Gastroesophageal sphincter (tissue), 4 donors: ENCODE measurements around the gene TMEM87A. TPM values are rescaled to one million over a fixed set of nuclear protein-coding genes. Genes with fewer than 3 reads are reported as not detected.
"Not testable (repeated sequence)": the region's sequence is repeated elsewhere in the genome, so short reads cannot be mapped to it uniquely, and the experiment has no call there.

ENCODE experiments used
- ATAC-seq: fragments of 150-250 bp; one replicate; pipeline ENCODE4 v1.9.1; 2016; ENCODE audit warnings: mild to moderate bottlenecking, moderate library complexity
- H3K27ac ChIP-seq, 4 donors: fragments of 200-600 bp; sonication (generic) in 3 of 4; 1 replicate in 3 of 4; 2 replicates in 1 of 4; pipeline ENCODE4 v1.5.1; 2016 to 2019
- H3K27me3 ChIP-seq: fragments of 200-600 bp; sonication (generic); one replicate; pipeline ENCODE4 v1.5.1; 2019
- H3K36me3 ChIP-seq, 2 donors: fragments of 200-600 bp; sonication (generic); one replicate each; pipeline ENCODE4 v1.5.1; 2019; ENCODE audit warnings: control low read depth in 1 of 2
- H3K4me1 ChIP-seq, 3 donors: fragments of 200-600 bp; sonication (generic); 1 replicate in 2 of 3; 2 replicates in 1 of 3; pipeline ENCODE4 v1.5.1; 2016 to 2019; ENCODE audit warnings: control low read depth in 2 of 3
- H3K4me3 ChIP-seq, 2 donors: fragments of 200-600 bp; sonication (generic); one replicate each; pipeline ENCODE4 v1.5.1; 2019; ENCODE audit warnings: mild to moderate bottlenecking in 1 of 2, moderate library complexity in 1 of 2
- H3K9me3 ChIP-seq, 3 donors: fragments of 200-600 bp; sonication (generic); one replicate each; pipeline ENCODE4 v1.5.1; 2017 to 2019; ENCODE audit warnings: control low read depth in 2 of 3
- CTCF ChIP-seq, 4 experiments: fragments of 200-600 bp in 2 of 4; fragments of 450-650 bp in 2 of 4; sonication (generic) in 1 of 4; IDR thresholded peaks; one replicate each; pipeline ENCODE4 v1.5.1; 2017 to 2019; ENCODE audit warnings: antibody characterized with exemption in 4 of 4, mild to moderate bottlenecking in 2 of 4, moderate library complexity in 2 of 4
- EP300 ChIP-seq: sonication (generic); formaldehyde crosslinking; IDR thresholded peaks from one replicate; pipeline ENCODE4 v1.6.1; 2017; ENCODE audit warnings: antibody characterized with exemption, mild to moderate bottlenecking
- POLR2A ChIP-seq, 2 donors: fragments of 450-650 bp; IDR thresholded peaks; one replicate each; pipeline ENCODE4 v1.6.1; 2017; ENCODE audit warnings: antibody characterized with exemption in 2 of 2, mild to moderate bottlenecking in 2 of 2, moderate library complexity in 1 of 2
- POLR2AphosphoS5 ChIP-seq: sonication (generic); formaldehyde crosslinking; IDR thresholded peaks from one replicate; pipeline ENCODE4 v1.6.1; 2017; ENCODE audit warnings: antibody characterized with exemption
- WGBS, 2 donors: methylation state at CpG; one replicate each; pipeline ENCODE4 v1.1.5; 2018; ENCODE audit warnings: low coverage in 1 of 2; 5-methylcytosine and 5-hydroxymethylcytosine counted together
- total RNA-seq, 4 donors: library from RNA; depleted of rRNA; stranded (reverse); fragments of >200 nt; gene quantifications; one replicate each; pipeline ENCODE4 v1.1.0, GENCODE V29; 2016

The TMEM87A gene
- total RNA-seq, 4 donors from 2014 or later, result 49.7 to 70.0 (median 65.9) TPM

GRCh38 chr15:42313463-42313862, 40.2 kb upstream of the TMEM87A start:
- peaks cover 3 to 71% of the 10 kb centered on the region in 2 donors for H3K36me3 ChIP-seq
- no peaks in the 10 kb centered on the region for H3K27me3 ChIP-seq
- TF ChIP-seq CTCF (IDR thresholded peaks at IDR 0.05), result no peak
- H3K27ac ChIP-seq, result no peak overlapping the region
- no peak overlapping the region for H3K4me3 ChIP-seq
- no peak for ATAC-seq
- 17 to 100% methylated on average over 1 to 2 of the region's 3 CpGs for WGBS, 2 donors
- H3K4me1 ChIP-seq, result no peaks in the 10 kb centered on the region
- H3K9me3 ChIP-seq, result no peaks in the 10 kb centered on the region

- no peak for ATAC-seq
- Histone ChIP-seq H3K27me3 (no peaks in the 10 kb centered on the region), H3K4me1 (no peaks in the 10 kb centered on the region), H3K9me3 (no peaks in the 10 kb centered on the region), H3K36me3 (peaks cover 3 to 55% of the 10 kb centered on the region in 2 donors), H3K27ac (no peak overlapping the region), H3K4me3 (no peak overlapping the region)
- WGBS, 2 donors, result 44 to 69% methylated on average over 1 of the region's 1 CpG
- TF ChIP-seq EP300 (no peak), CTCF (IDR thresholded peaks at IDR 0.05) (no peak), POLR2A (IDR thresholded peaks at IDR 0.05) (no peak), POLR2AphosphoS5 (no peak)
Observed at GRCh38 chr15:42306681-42307080, 33.4 kb upstream of the TMEM87A start.

- not testable (repeated sequence) for H3K4me3 ChIP-seq, H3K4me1 ChIP-seq, H3K27ac ChIP-seq, H3K27me3 ChIP-seq, ATAC-seq, H3K9me3 ChIP-seq
- peaks cover 0 to 38% of the 10 kb centered on the region in 2 donors for H3K36me3 ChIP-seq
- WGBS, 2 donors, result 60 to 81% methylated on average over 1 to 3 of the region's 4 CpGs
Observed at GRCh38 chr15:42301004-42301403, 27.8 kb upstream of the TMEM87A start.

GRCh38 chr15:42289166-42289565, 15.9 kb upstream of the TMEM87A start:
- H3K4me1 ChIP-seq, result no peaks in the 10 kb centered on the region
- peaks cover 5 to 84% of the 10 kb centered on the region in 2 donors for H3K36me3 ChIP-seq
- WGBS, 2 donors, result 100% methylated on average over 1 of the region's 1 CpG
- no peak for TF ChIP-seq POLR2AphosphoS5
- no peaks in the 10 kb centered on the region for H3K27me3 ChIP-seq
- H3K27ac ChIP-seq, result no peak overlapping the region
- ATAC-seq, result no peak
- H3K4me3 ChIP-seq, result no peak overlapping the region
- H3K9me3 ChIP-seq, result no peaks in the 10 kb centered on the region

GRCh38 chr15:42287931-42288330, 14.7 kb upstream of the TMEM87A start:
- no peak overlapping the region for H3K27ac ChIP-seq
- no peaks in the 10 kb centered on the region for H3K4me1 ChIP-seq
- no peaks in the 10 kb centered on the region for H3K27me3 ChIP-seq
- H3K36me3 ChIP-seq, result peaks cover 5 to 85% of the 10 kb centered on the region in 2 donors
- 86 to 94% methylated on average over 2 to 4 of the region's 4 CpGs for WGBS, 2 donors
- no peak for ATAC-seq
- TF ChIP-seq EP300 (no peak), POLR2AphosphoS5 (no peak)
- no peaks in the 10 kb centered on the region for H3K9me3 ChIP-seq
- H3K4me3 ChIP-seq, result no peak overlapping the region

GRCh38 chr15:42286445-42287029, 13.3 kb upstream of the TMEM87A start:
- no peak for TF ChIP-seq EP300
- TF ChIP-seq CTCF (IDR thresholded peaks at IDR 0.05), result no peak
- no peak for TF ChIP-seq POLR2A (IDR thresholded peaks at IDR 0.05)
- TF ChIP-seq POLR2AphosphoS5, result no peak
- no peak for ATAC-seq
- WGBS, 2 donors, result 88 to 93% methylated on average over 4 of the region's 4 CpGs
- Histone ChIP-seq H3K27me3 (no peaks in the 10 kb centered on the region), H3K4me3 (no peak overlapping the region), H3K36me3 (peaks cover 3 to 85% of the 10 kb centered on the region in 2 donors), H3K4me1 (no peaks in the 10 kb centered on the region), H3K9me3 (no peaks in the 10 kb centered on the region), H3K27ac (no peak overlapping the region)
